HepG2 (cell line): ENCODE data around the gene RYK. TPM values are rescaled to one million over a fixed set of nuclear protein-coding genes. Genes with fewer than 3 reads are reported as not detected.

Source experiments
- ATAC-seq: fragments of 200-7000 bp; cut with Tn5 transposase; 3 replicates; pipeline ENCODE4 v1.9.1; 2020; ENCODE audit warnings: mild to moderate bottlenecking, moderate library complexity
- BruUV-seq: library from RNA; stranded (reverse); fragments of 400-500 nt; replicated peaks from 2 replicates; lab custom pipeline; 2021; lab: Mats Ljungman, UMichigan
- CTCF ChIA-PET: fragments of 300-600 bp; formaldehyde crosslinking; extraction: SDS; loops from one replicate; lab custom pipeline; 2021; ENCODE audit warnings: low total read pairs, inconsistent platforms, low intra/inter-chr PET ratio; lab: Yijun Ruan, JAX
- POLR2A ChIA-PET: fragments of 350-600 bp; sonication (Branson Sonifier 250); formaldehyde crosslinking; loops from one replicate; lab custom pipeline; 2020; ENCODE audit warnings: antibody characterized with exemption, inconsistent platforms; lab: Yijun Ruan, JAX
- DNase-seq: peaks from one replicate; pipeline ENCODE4 v3.0.0-alpha.2; 2015; ENCODE audit warnings: low spot score
- FAIRE-seq: peaks from 3 replicates; lab custom pipeline; 2011; peaks lifted over from hg19 to GRCh38; lab: Jason Lieb, UNC
- H2AFZ ChIP-seq: one replicate; pipeline ENCODE4 v1.6.1; 2011; ENCODE audit warnings: low read length, inconsistent platforms
- H3K27ac ChIP-seq: fragments of 300-600 bp; 3 replicates; pipeline ENCODE4 v1.8.0; 2011; ENCODE audit warnings: mixed run types, mild to moderate bottlenecking, mixed read lengths, low read length, inconsistent platforms; ENCODE audit not compliant: insufficient read depth; ENCODE audit errors: extremely low read length
- H3K27me3 ChIP-seq, 2 experiments: fragments of 200-600 bp in 1 of 2; 2 replicates in 1 of 2; 3 replicates in 1 of 2; pipeline versions ENCODE4 v1.6.0 to v1.8.0; 2011; ENCODE audit warnings: low read length in 2 of 2, mild to moderate bottlenecking in 2 of 2, moderate library complexity in 2 of 2, inconsistent platforms in 1 of 2; ENCODE audit not compliant: insufficient read depth in 2 of 2, control insufficient read depth in 1 of 2
- H3K36me3 ChIP-seq, 2 experiments: fragments of 200-600 bp in 1 of 2; replicated peaks in 1 of 2; 2 replicates in 1 of 2; 3 replicates in 1 of 2; pipeline versions ENCODE4 v1.5.1 to v1.8.0; 2011; ENCODE audit warnings: low read length in 2 of 2, inconsistent platforms in 1 of 2; ENCODE audit not compliant: insufficient read depth in 2 of 2, control insufficient read depth in 1 of 2
- H3K4me1 ChIP-seq: 2 replicates; pipeline ENCODE4 v1.5.1; 2012; ENCODE audit warnings: low read length, inconsistent platforms; ENCODE audit not compliant: insufficient read depth
- H3K4me2 ChIP-seq: 2 replicates; pipeline ENCODE4 v1.6.0; 2011; ENCODE audit warnings: low read depth, low read length, inconsistent platforms
- H3K4me3 ChIP-seq, 3 experiments: fragments of 200-600 bp in 1 of 3; sonication (generic), shearing (Covaris generic) in 1 of 3; replicated peaks in 1 of 3; 2 replicates each; pipeline ENCODE4 v1.5.1; 2011 to 2016; ENCODE audit warnings: low read length in 3 of 3, inconsistent platforms in 2 of 3, low read depth in 2 of 3, mild to moderate bottlenecking in 2 of 3, control low read depth in 1 of 3, mixed read lengths in 1 of 3; ENCODE audit not compliant: insufficient read depth in 1 of 3
- H3K79me2 ChIP-seq: one replicate; pipeline ENCODE4 v1.6.1; 2011; ENCODE audit warnings: low read length, inconsistent platforms; ENCODE audit not compliant: insufficient read depth
- H3K9ac ChIP-seq: 2 replicates; pipeline ENCODE4 v1.6.0; 2011; ENCODE audit warnings: mild to moderate bottlenecking, low read depth, low read length, inconsistent platforms; ENCODE audit not compliant: insufficient read depth
- H3K9me3 ChIP-seq: 2 replicates; pipeline ENCODE4 v1.5.1; 2012; ENCODE audit warnings: mild to moderate bottlenecking, low read length
- H4K20me1 ChIP-seq: 2 replicates; pipeline ENCODE4 v1.6.0; 2011; ENCODE audit warnings: inconsistent platforms, mild to moderate bottlenecking, low read length, moderate library complexity; ENCODE audit not compliant: insufficient read depth
- ATF1 ChIP-seq: IDR thresholded peaks from 2 replicates; pipeline ENCODE4 v1.6.1; 2016; ENCODE audit warnings: mild to moderate bottlenecking, control low read depth
- ZC3H4 ChIP-seq: sonication (generic); formaldehyde crosslinking; IDR thresholded peaks from 2 replicates; pipeline ENCODE4 v1.4.0; 2020; ENCODE audit warnings: missing genetic modification reagents, borderline replicate concordance
- ZHX2 ChIP-seq, 2 experiments: sonication (generic) in 1 of 2; formaldehyde crosslinking in 1 of 2; IDR thresholded peaks; 2 replicates each; pipeline versions ENCODE4 v1.6.1 to v1.9.0; 2014 to 2022; ENCODE audit warnings: antibody characterized with exemption in 1 of 2, borderline replicate concordance in 1 of 2, inconsistent platforms in 1 of 2, low read depth in 1 of 2, missing genetic modification reagents in 1 of 2
- ZNF263 ChIP-seq: sonication (generic); formaldehyde crosslinking; IDR thresholded peaks from 2 replicates; pipeline ENCODE4 v1.4.0; 2020; ENCODE audit warnings: missing genetic modification reagents
- WGBS: methylation state at CpG from one replicate; pipeline ENCODE4 v1.1.6; 2017; ENCODE audit warnings: low lambda C conversion rate; 5-methylcytosine and 5-hydroxymethylcytosine counted together
- in situ Hi-C: cut with HindIII; loops from 2 replicates; pipeline ENCODE4 v1.10.0; 2017; ENCODE audit warnings: low pct_unique_long_range_greater_than_20kb; ENCODE audit not compliant: extremely low pct_ligation_motif_present
- intact Hi-C: fragments of 100-400 bp; cut with micrococcal nuclease; formaldehyde crosslinking; loops from one replicate; pipeline ENCODE4 v1.10.0; 2022; ENCODE audit not compliant: unreplicated experiment
- polyA plus RNA-seq, 8 experiments: library from polyadenylated mRNA; depleted of rRNA in 3 of 8; stranded (reverse) in 7 of 8; unstranded in 1 of 8; fragments of >200 nt; fragmentation: Illumina TruSeq in 4 of 8; extraction: Trizol in 4 of 8; gene quantifications; 2 replicates each; pipeline versions ENCODE4 v1.2.1 to v1.2.3, GENCODE V29; 2011 to 2016; ENCODE audit warnings: low read depth in 4 of 8, missing spikeins in 1 of 8, mixed read lengths in 1 of 8; ENCODE audit not compliant: insufficient read depth in 1 of 8
- total RNA-seq, 5 experiments: library from RNA; depleted of rRNA; stranded (reverse); fragments of >200 nt; fragmentation: Illumina TruSeq; extraction: Trizol; gene quantifications; 2 replicates each; pipeline ENCODE4 v1.2.3, GENCODE V29; 2016; ENCODE audit warnings: low read depth in 1 of 5

RYK gene
- total and polyA plus RNA-seq, 2 of the 13 experiments (the other 11 are each of a cell fraction or from before 2014, with no cell fraction given): 35.0 to 66.2 TPM

GRCh38 chr3:134190250-134190649, 60.4 kb downstream of the RYK start:
- in situ Hi-C loops (no loop called here), intact Hi-C loops (no loop called here)
- no peaks in the 10 kb centered on the region for H3K27me3 ChIP-seq
- ChIA-PET CTCF (no interaction called here), POLR2A (no interaction called here)
- no peak for DNase-seq
- H3K36me3 ChIP-seq: peaks cover 8 to 41% of the 10 kb centered on the region in 2 experiments
- H3K9ac ChIP-seq: no peak overlapping the region
- WGBS: 97% methylated on average over 3 of the region's 3 CpGs
- H3K4me2 ChIP-seq: no peak overlapping the region
- no peaks in the 10 kb centered on the region for H3K4me1 ChIP-seq
- no TSS peak for BruUV-seq
- H3K9me3 ChIP-seq: no peaks in the 10 kb centered on the region
- H3K4me3 ChIP-seq: no peak overlapping the region
- TF ChIP-seq ATF1 (CRISPR knock-in tag): no peak
- TF ChIP-seq ZC3H4 (CRISPR knock-in tag): no peak
- TF ChIP-seq ZNF263: no peak
- TF ChIP-seq ZHX2 (IDR thresholded peaks at IDR 0.05; ENCODE audit: low read depth): no peak
- TF ChIP-seq ZHX2 (CRISPR knock-in tag; IDR thresholded peaks at IDR 0.05; ENCODE audit: borderline replicate concordance): no peak
- H3K27ac ChIP-seq: no peak overlapping the region
- no peaks in the 10 kb centered on the region for H4K20me1 ChIP-seq
- H3K79me2 ChIP-seq: no peaks in the 10 kb centered on the region
- no peak for FAIRE-seq
- ATAC-seq: no peak
- no peak overlapping the region for H2AFZ ChIP-seq
